H1 (cell line): ENCODE measurements around the gene HACD2. TPM values are rescaled to one million over a fixed set of nuclear protein-coding genes. Genes with fewer than 3 reads are reported as not detected.

Experiments
- CTCF ChIA-PET: fragments of 300-600 bp; sonication (Branson Sonifier 250); formaldehyde crosslinking; loops from one replicate; lab custom pipeline; 2021; ENCODE audit not compliant: partially characterized antibody; lab: Charles Lee
- POLR2A ChIA-PET: fragments of 300-600 bp; sonication (Branson Sonifier 250); formaldehyde crosslinking; loops from one replicate; lab custom pipeline; 2021; ENCODE audit warnings: inconsistent platforms; ENCODE audit not compliant: partially characterized antibody; lab: Charles Lee
- DNase-seq, 2 experiments: peaks; one replicate each; pipeline versions ENCODE4 v3.0.0 to v3.0.0-alpha.2; 2010 to 2022; ENCODE audit warnings: low spot score in 2 of 2, low read depth in 1 of 2, mixed read lengths in 1 of 2
- FAIRE-seq: peaks from 2 replicates; lab custom pipeline; 2011; peaks lifted over from hg19 to GRCh38; lab: Jason Lieb, UNC
- H2AFZ ChIP-seq: 2 replicates; pipeline ENCODE4 v1.8.1; 2012; ENCODE audit warnings: low read length, inconsistent platforms
- H2AK5ac ChIP-seq: 2 replicates; pipeline ENCODE4 v1.6.1; 2013; ENCODE audit warnings: low read depth, low read length
- H2BK120ac ChIP-seq: replicated peaks from 2 replicates; pipeline ENCODE3; 2013; ENCODE audit warnings: low read depth, low read length, inconsistent platforms
- H2BK12ac ChIP-seq: 2 replicates; pipeline ENCODE4 v1.6.1; 2013; ENCODE audit warnings: low read depth, low read length
- H2BK15ac ChIP-seq: 2 replicates; pipeline ENCODE4 v1.6.1; 2013; ENCODE audit warnings: low read length
- H2BK20ac ChIP-seq: 2 replicates; pipeline ENCODE4 v1.6.1; 2013; ENCODE audit warnings: low read length
- H2BK5ac ChIP-seq: 2 replicates; pipeline ENCODE4 v1.6.1; 2013; ENCODE audit warnings: low read depth, low read length
- H3K14ac ChIP-seq: 2 replicates; pipeline ENCODE4 v1.6.1; 2013; ENCODE audit warnings: inconsistent platforms; ENCODE audit not compliant: insufficient read length
- H3K18ac ChIP-seq: 2 replicates; pipeline ENCODE4 v1.6.1; 2013; ENCODE audit warnings: low read length; ENCODE audit errors: extremely low read depth
- H3K23ac ChIP-seq: 2 replicates; pipeline ENCODE4 v1.6.1; 2013; ENCODE audit warnings: inconsistent platforms; ENCODE audit not compliant: insufficient read length
- H3K23me2 ChIP-seq: 2 replicates; pipeline ENCODE4 v1.6.1; 2013; ENCODE audit warnings: low read depth, low read length
- H3K27ac ChIP-seq: 2 replicates; pipeline ENCODE4 v1.6.1; 2011; ENCODE audit warnings: low read depth, low read length, inconsistent platforms
- H3K27me3 ChIP-seq, 4 experiments: replicated peaks in 1 of 4; 1 replicate in 1 of 4; 2 replicates in 3 of 4; pipeline versions ENCODE4 v1.6.1 to v1.8.1; 2011 to 2013; ENCODE audit warnings: low read length in 3 of 4, mild to moderate bottlenecking in 3 of 4, inconsistent platforms in 2 of 4, mixed read lengths in 2 of 4, moderate library complexity in 1 of 4; ENCODE audit not compliant: control insufficient read depth in 3 of 4, insufficient read depth in 3 of 4; ENCODE audit errors: extremely low read depth in 1 of 4
- H3K36me3 ChIP-seq, 4 experiments: 2 replicates each; pipeline versions ENCODE4 v1.6.1 to v1.8.1; 2011 to 2013; ENCODE audit warnings: mild to moderate bottlenecking in 4 of 4, low read length in 3 of 4, moderate library complexity in 2 of 4, control low read depth in 1 of 4, inconsistent platforms in 1 of 4; ENCODE audit not compliant: insufficient read depth in 4 of 4, control insufficient read depth in 2 of 4
- H3K4ac ChIP-seq: replicated peaks from 2 replicates; pipeline ENCODE3; 2013; ENCODE audit warnings: low read length, low read depth, mixed read lengths, inconsistent platforms; ENCODE audit not compliant: insufficient read length
- H3K4me1 ChIP-seq, 4 experiments: replicated peaks in 1 of 4; 1 replicate in 1 of 4; 2 replicates in 3 of 4; pipeline versions ENCODE4 v1.6.1 to v1.8.1; 2011 to 2013; ENCODE audit warnings: low read length in 3 of 4, inconsistent platforms in 2 of 4, mixed read lengths in 1 of 4; ENCODE audit not compliant: insufficient read depth in 4 of 4, control insufficient read depth in 3 of 4
- H3K4me2 ChIP-seq, 2 experiments: 2 replicates each; pipeline versions ENCODE4 v1.6.1 to v1.8.1; 2011 to 2013; ENCODE audit warnings: low read depth in 2 of 2, low read length in 2 of 2, control low read depth in 1 of 2, inconsistent platforms in 1 of 2, mild to moderate bottlenecking in 1 of 2; ENCODE audit not compliant: insufficient read depth in 1 of 2
- H3K4me3 ChIP-seq, 4 experiments: fragments of 200-600, 300-600 bp in 1 of 4; sonication (generic), shearing (Covaris generic), sonication (Bioruptor Twin) in 1 of 4; 2 replicates each; pipeline versions ENCODE4 v1.5.1 to v1.8.1; 2011 to 2016; ENCODE audit warnings: low read length in 4 of 4, low read depth in 3 of 4, control low read depth in 2 of 4, inconsistent platforms in 2 of 4, mild to moderate bottlenecking in 2 of 4, mixed read lengths in 1 of 4, moderate library complexity in 1 of 4; ENCODE audit not compliant: insufficient read depth in 2 of 4; ENCODE audit errors: extremely low read depth in 1 of 4
- H3K56ac ChIP-seq: replicated peaks from 2 replicates; pipeline ENCODE3; 2013; ENCODE audit warnings: low read depth, mild to moderate bottlenecking, mixed read lengths, low read length, inconsistent platforms; ENCODE audit not compliant: insufficient read length
- H3K79me1 ChIP-seq: 2 replicates; pipeline ENCODE4 v1.6.1; 2013; ENCODE audit warnings: low read depth, low read length, control low read depth
- H3K79me2 ChIP-seq, 2 experiments: 2 replicates each; pipeline versions ENCODE4 v1.6.1 to v1.8.1; 2012 to 2013; ENCODE audit warnings: low read length in 2 of 2, mild to moderate bottlenecking in 2 of 2, inconsistent platforms in 1 of 2; ENCODE audit not compliant: insufficient read depth in 2 of 2, control insufficient read depth in 1 of 2
- H3K9ac ChIP-seq, 4 experiments: replicated peaks in 1 of 4; 1 replicate in 1 of 4; 2 replicates in 3 of 4; pipeline versions ENCODE4 v1.6.1 to v1.8.1; 2011 to 2013; ENCODE audit warnings: low read depth in 3 of 4, low read length in 3 of 4, control low read depth in 2 of 4, mild to moderate bottlenecking in 2 of 4, moderate library complexity in 2 of 4, inconsistent platforms in 1 of 4; ENCODE audit errors: extremely low read depth in 1 of 4
- H3K9me3 ChIP-seq, 2 experiments: 2 replicates each; pipeline versions ENCODE4 v1.6.1 to v1.8.1; 2012 to 2013; ENCODE audit warnings: mild to moderate bottlenecking in 2 of 2, moderate library complexity in 2 of 2, control low read depth in 1 of 2, inconsistent platforms in 1 of 2, low read depth in 1 of 2, low read length in 1 of 2, mixed read lengths in 1 of 2; ENCODE audit not compliant: insufficient read depth in 2 of 2
- H4K20me1 ChIP-seq, 2 experiments: replicated peaks in 1 of 2; 2 replicates each; pipeline versions ENCODE3 to v1.8.1; 2011 to 2013; ENCODE audit warnings: inconsistent platforms in 2 of 2, low read length in 2 of 2, mild to moderate bottlenecking in 1 of 2; ENCODE audit not compliant: insufficient read depth in 2 of 2, control insufficient read depth in 1 of 2
- H4K5ac ChIP-seq: 2 replicates; pipeline ENCODE4 v1.6.1; 2013; ENCODE audit warnings: low read length, low read depth, mixed read lengths, inconsistent platforms; ENCODE audit not compliant: insufficient read length
- H4K8ac ChIP-seq: 2 replicates; pipeline ENCODE4 v1.8.0; 2013; ENCODE audit warnings: mild to moderate bottlenecking, moderate library complexity, low read length, inconsistent platforms; ENCODE audit not compliant: insufficient read depth; ENCODE audit errors: extremely low read depth
- H4K91ac ChIP-seq: replicated peaks from 2 replicates; pipeline ENCODE3; 2013; ENCODE audit warnings: low read length, mixed read lengths, inconsistent platforms; ENCODE audit not compliant: insufficient read length
- RFX5 ChIP-seq: IDR thresholded peaks from 2 replicates; pipeline ENCODE4 v1.6.1; 2011; ENCODE audit warnings: low read depth, low read length, improper control_type of control experiment, borderline replicate concordance
- RNF2 ChIP-seq: fragments of 200-900, 300-1000 bp; sonication (generic); IDR thresholded peaks from 2 replicates; pipeline ENCODE4 v1.7.1; 2016; ENCODE audit warnings: borderline replicate concordance, low read depth, mild to moderate bottlenecking, antibody characterized with exemption, low read length; ENCODE audit not compliant: poor library complexity, severe bottlenecking; ENCODE audit errors: missing control alignments
- WGBS, 2 experiments: shearing (Covaris generic) in 1 of 2; methylation state at CpG; one replicate each; pipeline versions ENCODE4 v1.1.6 to v1.1.7; 2013 to 2015; ENCODE audit warnings: low lambda C conversion rate in 2 of 2, mixed read lengths in 2 of 2, inconsistent platforms in 1 of 2, low coverage in 1 of 2, missing lambda C conversion rate in 1 of 2; ENCODE audit not compliant: insufficient replicate concordance in 2 of 2, insufficient coverage in 1 of 2, insufficient read length in 1 of 2; ENCODE audit errors: extremely low coverage in 1 of 2, missing lambda C conversion rate in 1 of 2; 5-methylcytosine and 5-hydroxymethylcytosine counted together
- polyA plus RNA-seq, 7 experiments: library from polyadenylated mRNA; depleted of rRNA in 3 of 7; stranded (reverse) in 5 of 7; unstranded in 2 of 7; fragments of >200 nt in 5 of 7; fragments of 200-250 nt in 2 of 7; gene quantifications; 1 replicate in 5 of 7; 2 replicates in 1 of 7; 4 replicates in 1 of 7; pipeline versions ENCODE4 v1.2.1 to v1.2.3, GENCODE V29; 2011 to 2013; ENCODE audit warnings: missing spikeins in 2 of 7, mixed read lengths in 2 of 7
- total RNA-seq: library from RNA; stranded (reverse); fragmentation: NEBNext Ultra II Directional; extraction: Animal tissue kit (Norgen Biotek cat#: 25700); gene quantifications from 2 replicates; pipeline ENCODE4 v1.2.1, GENCODE V29; 2021

HACD2 gene
- total and polyA plus RNA-seq, 2 of the 8 experiments (the other 6 are each of a cell fraction or from before 2014, with no cell fraction given): 24.9 to 31.2 TPM

GRCh38 chr3:123562547-123562946, 22.3 kb downstream of the HACD2 start:
- H4K91ac ChIP-seq: no peak overlapping the region
- H2BK12ac ChIP-seq: no peak overlapping the region
- H3K9me3 ChIP-seq: no peaks in the 10 kb centered on the region
- no peak overlapping the region for H3K9ac ChIP-seq
- H3K23me2 ChIP-seq: no peaks in the 10 kb centered on the region
- H2BK5ac ChIP-seq: no peak overlapping the region
- no peak overlapping the region for H3K4me2 ChIP-seq
- H3K4me3 ChIP-seq: no peak overlapping the region
- no peak overlapping the region for H2BK20ac ChIP-seq
- H2AFZ ChIP-seq: no peak overlapping the region
- no peak overlapping the region for H2BK120ac ChIP-seq
- H3K79me1 ChIP-seq: no peaks in the 10 kb centered on the region
- 84% methylated on average over 1 of the region's 1 CpG; no CpG with 5 or more reads in 1 of the 2 experiments for WGBS, 2 experiments
- no peak overlapping the region for H4K8ac ChIP-seq
- H3K18ac ChIP-seq: no peak overlapping the region
- FAIRE-seq (no peak), DNase-seq (no peak)
- no peaks in the 10 kb centered on the region for H3K36me3 ChIP-seq
- POLR2A ChIA-PET: interaction anchor here (1.0 kb wide), 1 partner anchor 9 kb away, joined by 3 read pairs; no protein-coding TSS in a partner anchor
- CTCF ChIA-PET: interaction anchor here (0.6 to 3.5 kb wide), 12 partner anchors 9 to 1184 kb away, joined by 3 to 20 read pairs (median 3); no protein-coding TSS in a partner anchor
- H3K79me2 ChIP-seq: no peaks in the 10 kb centered on the region
- no peak overlapping the region for H3K23ac ChIP-seq
- no peak overlapping the region for H3K4ac ChIP-seq
- no peak overlapping the region for H2AK5ac ChIP-seq
- TF ChIP-seq RFX5: no peak
- no peak for TF ChIP-seq RNF2
- H4K20me1 ChIP-seq: peaks cover 0 to 3% of the 10 kb centered on the region in 2 experiments
- no peaks in the 10 kb centered on the region for H3K27me3 ChIP-seq
- no peak overlapping the region for H3K14ac ChIP-seq
- no peak overlapping the region for H2BK15ac ChIP-seq
- no peak overlapping the region for H3K56ac ChIP-seq
- H3K27ac ChIP-seq: no peak overlapping the region
- H3K4me1 ChIP-seq: no peaks in the 10 kb centered on the region
- no peak overlapping the region for H4K5ac ChIP-seq
